ENCODE results near the gene EIF3L.
A peak's percentile ranks its signal among the peaks of the same experiment; 100 is the strongest.

Gene EIF3L

DNA sequence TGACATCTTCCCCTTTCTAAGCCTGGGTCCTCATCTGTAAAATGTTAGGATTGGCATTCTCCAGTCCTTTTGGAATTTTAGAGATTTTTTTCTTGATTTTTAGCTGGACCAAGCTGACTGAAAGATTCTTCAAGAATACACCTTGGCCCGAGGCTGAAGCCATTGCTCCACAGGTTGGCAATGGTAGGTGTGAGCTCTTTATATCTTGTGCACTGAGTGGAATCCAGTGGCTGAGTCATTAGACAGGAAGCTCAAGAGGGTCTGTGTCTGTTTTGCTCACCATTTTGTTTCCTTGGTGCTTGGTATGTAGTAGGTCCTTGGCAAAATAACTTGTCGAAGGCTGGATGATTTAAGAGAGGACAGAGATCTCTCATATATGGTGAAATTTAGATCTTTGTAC is 6.2 kb downstream of the EIF3L start:
- DNase-seq = no peak

- no peak for DNase-seq
These were observed 11.7 kb downstream of the EIF3L start for GRCh38 chr22:37860796-37861421.

DNA sequence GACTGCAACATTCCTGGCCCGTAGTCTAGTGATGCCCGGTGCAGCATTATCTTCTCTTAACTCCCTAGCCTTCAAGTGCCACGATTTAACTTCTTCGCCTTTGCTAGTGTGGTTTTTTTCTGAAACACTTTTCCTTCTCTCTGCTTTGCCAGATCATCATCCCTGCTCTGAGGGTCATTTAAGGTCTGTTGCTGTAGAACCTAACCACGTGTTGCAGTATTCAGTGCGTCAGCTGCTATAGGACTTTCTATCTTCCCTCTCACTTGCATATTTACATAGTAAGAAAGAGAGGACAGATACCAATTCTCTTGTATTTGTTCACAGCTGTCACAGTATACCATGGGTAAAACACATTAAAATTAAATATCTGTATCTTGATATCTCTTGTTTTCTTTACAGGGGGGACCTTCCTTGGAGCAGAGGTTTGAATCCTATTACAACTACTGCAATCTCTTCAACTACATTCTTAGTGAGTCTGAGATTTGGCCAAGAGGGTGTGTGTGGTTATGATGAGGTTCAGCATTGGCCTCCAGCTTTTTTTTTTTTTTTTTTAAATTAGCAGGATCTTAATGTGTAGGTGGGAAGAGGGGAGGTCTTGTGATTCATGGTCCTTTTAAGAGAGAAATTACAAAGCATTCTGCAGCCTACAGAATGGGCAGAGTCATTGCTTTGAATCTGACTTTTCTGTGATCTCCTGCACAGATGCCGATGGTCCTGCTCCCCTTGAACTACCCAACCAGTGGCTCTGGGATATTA is 13.5 kb downstream of the EIF3L start:
- no peak for DNase-seq

GRCh38 chr22:37865510-37865909 is 16.3 kb downstream of the EIF3L start:
- DNase-seq = no peak

GRCh38 chr22:37870273-37870672 is 21.1 kb downstream of the EIF3L start:
- DNase-seq = peak; percentile 93

- DNase-seq = no peak
These were observed 31.6 kb downstream of the EIF3L start for GRCh38 chr22:37880668-37881440.

- DNase-seq = no peak
These were observed 35.2 kb downstream of the EIF3L start for GRCh38 chr22:37884420-37884819.

GRCh38 chr22:37887584-37888378 is 38.6 kb downstream of the EIF3L start:
- no peak for DNase-seq

- DNase-seq = no peak
These were observed 42.7 kb downstream of the EIF3L start for GRCh38 chr22:37891926-37892325.

DNA sequence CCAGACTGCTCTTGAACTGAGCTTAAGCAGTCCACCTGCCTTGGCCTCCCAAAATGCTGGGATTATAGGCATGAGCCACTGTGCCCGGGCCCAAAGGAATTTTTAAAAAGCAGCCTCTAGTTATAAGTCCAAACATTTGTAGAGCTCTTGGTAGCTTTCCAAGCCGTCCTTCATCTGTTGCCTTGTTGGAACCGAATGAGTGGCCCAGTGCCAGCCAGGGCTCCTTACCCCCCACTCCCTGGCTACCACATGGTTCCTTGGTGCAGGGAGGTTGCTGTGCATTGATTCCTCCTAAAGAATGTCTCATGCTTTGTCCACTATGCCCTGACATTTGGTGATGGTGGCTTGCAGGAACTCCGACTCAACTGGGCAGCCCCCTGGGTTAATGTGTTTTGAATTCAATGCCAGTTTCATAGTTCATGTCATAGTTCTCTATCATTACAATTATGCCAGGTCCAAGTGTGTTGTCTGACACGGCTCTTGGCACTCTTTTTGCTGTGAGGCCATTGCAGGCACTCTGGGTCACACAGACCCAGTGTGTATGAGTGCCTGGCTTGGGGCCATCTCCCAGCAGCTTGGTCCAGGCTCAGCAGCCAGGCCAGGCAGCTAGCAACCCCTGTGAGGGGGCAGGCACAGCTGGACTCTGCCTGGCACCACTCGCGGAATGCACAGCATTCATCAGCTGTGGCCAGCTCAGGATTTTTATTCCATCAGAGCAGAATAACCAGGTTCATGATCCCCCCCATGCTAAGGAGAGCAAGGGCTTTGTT is 43.5 kb downstream of the EIF3L start:
- no peak for DNase-seq

- no peak for DNase-seq
These were observed 44.4 kb downstream of the EIF3L start for GRCh38 chr22:37893583-37893983.

DNA sequence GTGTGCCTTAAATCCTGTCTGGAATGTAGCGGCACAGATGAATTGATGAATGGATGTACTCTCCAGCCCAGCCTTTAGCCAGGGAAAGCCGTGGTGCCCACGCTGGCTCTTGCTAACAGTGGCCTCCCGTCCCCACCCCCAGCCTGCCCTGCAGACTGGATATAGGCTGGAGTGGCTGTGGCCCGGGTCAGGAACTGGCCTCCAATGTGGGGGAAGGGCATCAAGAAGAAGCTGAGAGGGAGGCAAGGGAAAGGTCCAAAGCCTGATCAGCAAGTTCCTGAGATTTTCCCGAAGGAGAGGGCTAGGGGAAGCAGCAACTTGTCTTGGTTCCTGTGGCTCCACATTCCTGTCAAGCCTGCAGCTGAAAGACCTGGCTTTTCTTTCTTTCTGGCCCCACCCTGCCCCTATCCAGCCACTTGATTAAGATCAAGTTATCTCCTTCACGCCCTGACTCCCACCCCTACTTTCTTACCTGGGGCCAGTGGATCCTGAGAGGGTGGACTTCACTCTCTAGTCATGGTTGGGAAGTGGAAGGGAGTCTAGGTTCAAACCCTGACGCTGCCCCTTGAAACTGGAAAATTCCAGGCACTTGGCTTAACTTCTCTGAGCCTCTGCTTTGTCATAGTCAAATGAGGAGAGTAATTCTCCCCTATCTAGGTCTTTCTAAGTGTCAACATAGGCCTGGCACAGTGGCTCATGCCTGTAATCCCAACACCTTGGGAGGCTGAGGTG is 45.9 kb downstream of the EIF3L start:
- no peak for DNase-seq

DNA sequence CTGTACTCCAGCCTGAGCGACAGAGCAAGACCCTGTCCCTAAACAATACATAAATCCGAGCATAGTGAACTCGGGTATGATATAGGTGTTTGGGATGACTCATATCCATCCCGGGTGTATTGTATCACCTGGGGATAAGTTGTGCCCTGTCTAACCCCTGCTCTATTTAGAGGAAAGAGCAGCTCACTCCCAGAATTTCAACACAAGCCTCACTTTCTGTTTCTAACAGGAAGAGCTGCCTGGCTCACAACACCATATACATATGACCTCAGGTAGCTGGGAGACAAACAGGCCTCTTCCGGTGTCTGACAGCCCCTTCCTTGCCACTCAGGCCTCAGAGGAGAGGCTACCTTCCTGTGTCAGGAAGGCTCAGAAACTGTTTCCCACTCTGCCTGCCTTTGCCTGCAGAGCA is 47.0 kb downstream of the EIF3L start:
- DNase-seq = peak; percentile 58

DNA sequence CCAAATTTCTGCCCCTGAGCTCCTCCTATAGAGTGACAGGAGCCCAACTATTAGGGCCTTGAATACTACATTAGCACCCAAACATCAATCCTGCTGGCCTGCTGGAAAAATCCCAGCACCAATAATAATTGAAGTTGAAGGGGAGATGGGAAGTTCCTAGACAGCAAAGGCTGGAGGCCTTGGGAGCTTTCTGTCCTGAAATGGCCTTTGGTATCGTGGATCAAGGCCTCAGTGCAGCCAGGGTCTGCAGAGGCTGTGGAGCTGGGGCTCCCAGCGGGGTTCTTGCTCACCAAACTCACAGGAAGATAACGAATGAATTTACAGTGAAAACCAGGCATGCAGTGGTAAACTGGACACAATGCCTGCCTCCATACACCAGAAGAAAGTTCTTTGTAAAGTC is 47.7 kb downstream of the EIF3L start:
- no peak for DNase-seq

DNA sequence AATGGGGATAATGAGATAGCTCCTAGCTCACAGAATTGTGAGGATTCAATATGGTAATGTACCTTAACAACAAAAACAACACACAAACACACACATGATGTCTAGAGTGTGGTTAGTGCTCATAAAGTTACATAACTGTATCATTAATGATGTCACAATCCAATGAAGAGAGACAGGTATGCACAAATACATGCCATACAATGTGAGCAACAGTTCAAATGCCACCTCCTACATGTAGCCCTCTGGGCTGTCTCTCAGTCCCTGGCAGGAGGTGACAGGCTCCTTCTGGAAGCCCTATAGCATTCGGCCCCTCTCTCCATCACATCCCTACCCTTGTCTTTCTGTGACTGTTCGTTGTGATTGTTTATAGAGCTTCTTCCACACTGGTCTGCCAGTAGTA is 48.6 kb downstream of the EIF3L start:
- no peak for DNase-seq

DNA sequence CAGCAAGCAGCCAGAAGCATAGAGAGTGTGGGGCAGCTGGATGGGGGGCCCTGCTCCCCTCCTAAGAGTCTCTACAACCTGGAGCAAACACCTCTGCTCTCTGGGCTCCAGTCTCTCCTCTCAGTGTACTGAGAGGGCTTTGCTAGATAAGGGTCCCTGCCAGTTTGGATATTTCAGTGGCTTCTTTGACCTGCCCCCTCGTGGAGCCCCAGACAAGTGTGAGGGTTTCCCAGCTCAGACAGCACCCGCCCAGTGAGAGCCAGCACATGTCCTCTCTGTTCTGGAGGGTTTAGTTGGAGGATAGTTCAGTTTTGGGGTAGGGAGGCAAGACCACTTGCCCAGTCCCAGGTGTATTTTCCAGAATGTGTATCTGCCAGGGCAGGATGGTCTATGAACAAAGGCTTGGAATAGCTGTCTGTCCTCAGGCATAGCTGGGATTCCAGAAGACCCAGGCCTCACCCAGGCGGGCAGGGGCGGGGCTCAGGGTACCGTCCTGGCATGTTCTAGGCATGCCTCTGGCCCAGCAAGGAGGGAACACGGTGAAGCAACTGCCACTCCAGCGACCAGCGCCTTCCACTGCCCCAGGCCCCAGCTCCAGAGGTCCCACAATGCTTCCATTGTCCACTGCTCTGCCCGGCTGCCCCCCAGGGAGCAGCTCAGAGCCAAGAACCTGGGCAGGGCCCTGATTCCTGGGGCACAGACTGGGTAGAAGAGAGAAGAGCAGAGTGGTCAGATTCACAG is 49.4 kb downstream of the EIF3L start:
- DNase-seq = no peak

- DNase-seq = peak; percentile 72
These were observed 55.6 kb downstream of the EIF3L start for GRCh38 chr22:37904572-37905533.

GRCh38 chr22:37905534-37906363 is 56.5 kb downstream of the EIF3L start, which contains the start of gene MICALL1:
MICALL1 (plus strand) TSS chr22:37906297; CDS start chr22:37906423, 126 bp downstream.
- peak; percentile 86 for DNase-seq

Data from NCI-H69 (cell line).